Type B pancreatic cell (in vitro differentiated cells): Measurements from ENCODE around the gene CHST13. TPM values are rescaled to one million over a fixed set of nuclear protein-coding genes. Genes with fewer than 3 reads are reported as not detected.
"Not testable (repeated sequence)": the region's sequence is repeated elsewhere in the genome, so short reads cannot be mapped to it uniquely, and the experiment has no call there.

Experiments
- DNase-seq: peaks from one replicate; pipeline ENCODE4 v3.0.0; 2021; ENCODE audit warnings: mixed read lengths; ENCODE audit not compliant: unreplicated experiment; ENCODE audit errors: extremely low spot score
- H3K27ac Mint-ChIP-seq: 2 replicates; pipeline ENCODE4 v1.8.0; 2021; ENCODE audit warnings: mild to moderate bottlenecking, mixed read lengths
- H3K27me3 Mint-ChIP-seq: 2 replicates; pipeline ENCODE4 v1.8.0; 2021; ENCODE audit warnings: mixed read lengths
- H3K36me3 Mint-ChIP-seq: 2 replicates; pipeline ENCODE4 v1.8.0; 2021; ENCODE audit warnings: mixed read lengths
- H3K4me1 Mint-ChIP-seq: one replicate; pipeline ENCODE4 v1.8.0; 2021; ENCODE audit warnings: mixed read lengths; ENCODE audit not compliant: unreplicated experiment
- H3K4me3 Mint-ChIP-seq: 2 replicates; pipeline ENCODE4 v1.8.0; 2021; ENCODE audit warnings: mild to moderate bottlenecking, mixed read lengths
- H3K9me3 Mint-ChIP-seq: 2 replicates; pipeline ENCODE4 v1.8.0; 2021; ENCODE audit warnings: mixed read lengths
- total RNA-seq: library from RNA; stranded (reverse); gene quantifications from 2 replicates; pipeline ENCODE4 v1.2.1, GENCODE V29; 2021; ENCODE audit warnings: low replicate concordance
- TF ChIP-seq, protein P1 (sequence below): fragments of 200-600 bp; sonication (generic); conservative IDR thresholded peaks from 2 replicates; pipeline ENCODE4 v1.5.0; 2021; ENCODE audit warnings: antibody characterized with exemption, mild to moderate bottlenecking

Gene CHST13
- total RNA-seq, 1 donor from 2014 or later, result 0.31 TPM

DNA sequence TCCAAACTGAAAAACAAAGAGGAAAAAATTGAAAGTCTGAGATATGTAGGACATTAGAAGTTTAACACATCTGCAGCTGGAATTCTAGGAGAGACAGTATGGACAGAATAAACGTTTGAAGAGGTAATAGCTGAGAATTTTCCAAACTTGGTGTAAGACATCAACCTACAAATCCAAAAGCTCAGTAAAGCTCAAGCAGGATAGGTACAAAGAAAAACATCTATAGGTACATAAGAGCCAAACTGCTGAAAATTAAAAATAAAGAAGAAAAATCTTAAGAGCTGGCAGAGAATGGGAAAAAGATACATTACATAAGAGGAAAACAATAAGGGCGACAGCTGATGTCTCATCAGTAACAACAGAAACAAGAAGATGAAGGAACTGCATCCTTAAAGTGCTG lies 57.6 kb downstream of the CHST13 start:
- Mint-ChIP-seq H3K4me3 (no peak overlapping the region), H3K9me3 (no peaks in the 10 kb centered on the region), H3K4me1 (no peaks in the 10 kb centered on the region), H3K27me3 (no peaks in the 10 kb centered on the region), H3K27ac (no peak overlapping the region), H3K36me3 (no peaks in the 10 kb centered on the region)
- DNase-seq, result no peak
- TF ChIP-seq, protein P1, sequence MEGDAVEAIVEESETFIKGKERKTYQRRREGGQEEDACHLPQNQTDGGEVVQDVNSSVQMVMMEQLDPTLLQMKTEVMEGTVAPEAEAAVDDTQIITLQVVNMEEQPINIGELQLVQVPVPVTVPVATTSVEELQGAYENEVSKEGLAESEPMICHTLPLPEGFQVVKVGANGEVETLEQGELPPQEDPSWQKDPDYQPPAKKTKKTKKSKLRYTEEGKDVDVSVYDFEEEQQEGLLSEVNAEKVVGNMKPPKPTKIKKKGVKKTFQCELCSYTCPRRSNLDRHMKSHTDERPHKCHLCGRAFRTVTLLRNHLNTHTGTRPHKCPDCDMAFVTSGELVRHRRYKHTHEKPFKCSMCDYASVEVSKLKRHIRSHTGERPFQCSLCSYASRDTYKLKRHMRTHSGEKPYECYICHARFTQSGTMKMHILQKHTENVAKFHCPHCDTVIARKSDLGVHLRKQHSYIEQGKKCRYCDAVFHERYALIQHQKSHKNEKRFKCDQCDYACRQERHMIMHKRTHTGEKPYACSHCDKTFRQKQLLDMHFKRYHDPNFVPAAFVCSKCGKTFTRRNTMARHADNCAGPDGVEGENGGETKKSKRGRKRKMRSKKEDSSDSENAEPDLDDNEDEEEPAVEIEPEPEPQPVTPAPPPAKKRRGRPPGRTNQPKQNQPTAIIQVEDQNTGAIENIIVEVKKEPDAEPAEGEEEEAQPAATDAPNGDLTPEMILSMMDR, result no peak

DNA sequence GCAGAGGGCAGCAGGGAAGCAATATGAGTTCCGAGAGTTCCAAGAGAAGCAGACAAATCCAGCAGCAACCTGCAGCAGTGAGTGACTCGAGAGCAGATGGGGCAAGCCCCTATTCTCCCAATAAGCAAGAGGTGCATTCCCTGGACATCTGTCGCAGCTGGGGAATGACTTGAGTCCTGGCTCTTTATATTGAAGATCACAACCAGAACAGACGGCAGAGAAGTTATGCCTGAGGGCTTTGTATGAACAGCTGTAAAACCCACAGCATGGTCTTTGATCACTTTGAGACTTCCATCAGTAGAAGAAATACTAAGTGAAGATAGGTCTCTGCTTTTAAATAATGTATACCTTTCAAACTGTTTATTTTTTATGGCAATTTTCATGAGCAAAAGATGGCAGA lies 58.4 kb downstream of the CHST13 start:
- Mint-ChIP-seq H3K27me3 (no peaks in the 10 kb centered on the region), H3K9me3 (no peaks in the 10 kb centered on the region), H3K36me3 (no peaks in the 10 kb centered on the region), H3K4me3 (no peak overlapping the region), H3K27ac (no peak overlapping the region), H3K4me1 (no peaks in the 10 kb centered on the region)
- TF ChIP-seq, protein P1, result no peak
- DNase-seq, result no peak

DNA sequence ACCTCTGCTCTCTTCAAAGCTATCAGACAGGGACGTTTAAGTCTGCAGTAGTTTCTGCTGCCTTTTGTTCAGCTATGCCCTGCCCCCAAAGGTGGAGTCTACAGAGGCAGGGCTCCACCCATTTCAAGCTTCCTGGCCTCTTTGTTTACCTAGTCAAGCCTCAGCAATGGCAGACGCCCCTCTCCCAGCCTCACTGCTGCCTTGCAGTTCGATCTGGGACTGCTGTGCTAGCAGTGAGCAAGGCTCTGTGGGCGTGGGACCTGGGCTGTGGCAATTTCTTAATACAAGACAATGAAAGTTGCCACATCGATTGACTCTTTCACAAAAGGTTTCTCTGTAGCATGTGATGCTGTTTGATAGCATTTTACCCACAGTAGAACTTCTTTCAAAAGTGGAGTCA lies 67.6 kb downstream of the CHST13 start:
- not testable (repeated sequence) for H3K36me3 Mint-ChIP-seq, DNase-seq, H3K27ac Mint-ChIP-seq, H3K9me3 Mint-ChIP-seq, H3K27me3 Mint-ChIP-seq, H3K4me3 Mint-ChIP-seq, H3K4me1 Mint-ChIP-seq

Other genes with a start within 250 kb of the CHST13 start
- gene KLF15, start 166.7 kb upstream of the CHST13 start, total RNA-seq, result 2.4 and 7.9 TPM in 2 replicates
- gene CFAP100, start 129.2 kb upstream of the CHST13 start, total RNA-seq, result 4.3 TPM in 1 of 2 replicates, not detected in the other
- 29.0 and 30.0 TPM in 2 replicates for gene ZXDC, start 48.3 kb upstream of the CHST13 start, total RNA-seq
- gene UROC1, start 6.4 kb upstream of the CHST13 start, total RNA-seq, result not detected in 2 replicates
- gene C3orf22, start 34.8 kb downstream of the CHST13 start, total RNA-seq, result not detected in 2 replicates
- 14.4 and 14.6 TPM in 2 replicates for gene TXNRD3, start 131.0 kb downstream of the CHST13 start, total RNA-seq
- 9.9 and 17.5 TPM in 2 replicates for gene CHCHD6, start 180.1 kb downstream of the CHST13 start, total RNA-seq